Mesendoderm (in vitro differentiated cells): ENCODE results near the gene BRD2.
A peak's percentile ranks its signal among the peaks of the same experiment; 100 is the strongest.

Experiments
- DNase-seq: peaks from one replicate; pipeline ENCODE4 v3.0.0; 2013
- H2AK5ac ChIP-seq: 2 replicates; pipeline ENCODE4 v1.6.1; 2013; ENCODE audit warnings: low read length, inconsistent platforms
- H2BK120ac ChIP-seq: 2 replicates; pipeline ENCODE4 v1.6.1; 2013; ENCODE audit warnings: low read depth, mild to moderate bottlenecking, low read length, moderate library complexity, mixed read lengths
- H2BK15ac ChIP-seq: replicated peaks from 2 replicates; pipeline ENCODE4 v1.6.1; 2013; ENCODE audit warnings: low read depth, mild to moderate bottlenecking, moderate library complexity
- H2BK5ac ChIP-seq: 2 replicates; pipeline ENCODE4 v1.6.1; 2013; ENCODE audit warnings: low read length, inconsistent platforms
- H3K18ac ChIP-seq: 2 replicates; pipeline ENCODE4 v1.6.1; 2013; ENCODE audit warnings: mild to moderate bottlenecking, low read length, mixed read lengths
- H3K23ac ChIP-seq: one replicate; pipeline ENCODE4 v1.6.1; 2013; ENCODE audit warnings: low read length
- H3K27ac ChIP-seq: 2 replicates; pipeline ENCODE4 v1.5.1; 2013; ENCODE audit warnings: low read depth, mild to moderate bottlenecking, inconsistent platforms, low read length, moderate library complexity
- H3K27me3 ChIP-seq: 2 replicates; pipeline ENCODE4 v1.6.1; 2013; ENCODE audit warnings: low read length, control low read depth, mild to moderate bottlenecking, inconsistent platforms; ENCODE audit not compliant: insufficient read depth, poor library complexity
- H3K36me3 ChIP-seq: 2 replicates; pipeline ENCODE4 v1.6.1; 2013; ENCODE audit warnings: low read length, inconsistent platforms; ENCODE audit not compliant: control insufficient read depth, insufficient read depth
- H3K4ac ChIP-seq: one replicate; pipeline ENCODE4 v1.6.1; 2013; ENCODE audit warnings: low read depth, mild to moderate bottlenecking, low read length, moderate library complexity
- H3K4me1 ChIP-seq: 2 replicates; pipeline ENCODE4 v1.6.1; 2013; ENCODE audit warnings: low read depth, low read length, inconsistent platforms; ENCODE audit not compliant: control insufficient read depth
- H3K4me2 ChIP-seq: 2 replicates; pipeline ENCODE4 v1.6.1; 2013; ENCODE audit warnings: low read length
- H3K4me3 ChIP-seq: 2 replicates; pipeline ENCODE4 v1.5.1; 2013; ENCODE audit warnings: mild to moderate bottlenecking, low read length
- H3K56ac ChIP-seq: one replicate; pipeline ENCODE4 v1.6.1; 2013; ENCODE audit warnings: low read length
- H3K79me1 ChIP-seq: 2 replicates; pipeline ENCODE4 v1.6.1; 2013; ENCODE audit warnings: low read length, inconsistent platforms
- H3K79me2 ChIP-seq: 2 replicates; pipeline ENCODE4 v1.6.1; 2013; ENCODE audit warnings: mild to moderate bottlenecking, low read length; ENCODE audit not compliant: control insufficient read depth, insufficient read depth
- H3K9ac ChIP-seq: 2 replicates; pipeline ENCODE4 v1.6.1; 2013; ENCODE audit warnings: low read length, inconsistent platforms
- H4K5ac ChIP-seq: one replicate; pipeline ENCODE4 v1.6.1; 2013; ENCODE audit warnings: low read length
- H4K8ac ChIP-seq: one replicate; pipeline ENCODE4 v1.6.1; 2013; ENCODE audit warnings: low read depth, mild to moderate bottlenecking, control low read depth, low read length, moderate library complexity
- WGBS: extraction: QIAGEN DNeasy Blood & Tissue Kit; methylation state at CpG from one replicate; pipeline ENCODE4 v1.1.7; 2013; ENCODE audit warnings: low lambda C conversion rate, missing lambda C conversion rate; ENCODE audit not compliant: insufficient coverage; ENCODE audit errors: extremely low coverage; 5-methylcytosine and 5-hydroxymethylcytosine counted together

Gene BRD2

DNA sequence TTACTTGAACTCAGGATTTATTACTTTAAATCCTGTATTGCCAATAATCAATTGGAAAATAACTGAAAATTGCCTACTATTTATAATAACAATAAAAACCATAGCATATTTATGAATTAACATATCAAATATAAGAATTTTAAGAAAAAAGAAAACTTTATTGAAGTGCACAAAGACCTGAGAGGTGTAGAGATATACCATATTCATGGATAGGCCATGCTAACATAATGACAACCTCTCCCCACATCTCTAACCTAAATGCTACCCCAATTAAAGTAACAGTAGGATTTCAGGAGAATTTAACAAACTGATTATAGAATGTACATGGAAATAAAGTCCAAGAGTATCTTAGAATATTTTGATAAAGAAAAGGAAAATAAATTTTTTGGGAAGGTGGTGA, 22.4 kb upstream of the BRD2 start:
- no peak overlapping the region for H3K9ac ChIP-seq
- H3K27me3 ChIP-seq: no peaks in the 10 kb centered on the region
- no peak overlapping the region for H2BK120ac ChIP-seq
- no peak overlapping the region for H3K4me2 ChIP-seq
- H3K56ac ChIP-seq: no peak overlapping the region
- DNase-seq: no peak
- H3K36me3 ChIP-seq: no peaks in the 10 kb centered on the region
- no peak overlapping the region for H3K4ac ChIP-seq
- H2BK5ac ChIP-seq: no peak overlapping the region
- no peak overlapping the region for H4K5ac ChIP-seq
- no peaks in the 10 kb centered on the region for H3K79me1 ChIP-seq
- no peak overlapping the region for H2BK15ac ChIP-seq
- H3K27ac ChIP-seq: no peak overlapping the region
- H3K23ac ChIP-seq: no peak overlapping the region
- H4K8ac ChIP-seq: no peak overlapping the region
- no peaks in the 10 kb centered on the region for H3K4me1 ChIP-seq
- no peak overlapping the region for H3K18ac ChIP-seq
- H3K79me2 ChIP-seq: no peaks in the 10 kb centered on the region
- H2AK5ac ChIP-seq: no peak overlapping the region
- no peak overlapping the region for H3K4me3 ChIP-seq

DNA sequence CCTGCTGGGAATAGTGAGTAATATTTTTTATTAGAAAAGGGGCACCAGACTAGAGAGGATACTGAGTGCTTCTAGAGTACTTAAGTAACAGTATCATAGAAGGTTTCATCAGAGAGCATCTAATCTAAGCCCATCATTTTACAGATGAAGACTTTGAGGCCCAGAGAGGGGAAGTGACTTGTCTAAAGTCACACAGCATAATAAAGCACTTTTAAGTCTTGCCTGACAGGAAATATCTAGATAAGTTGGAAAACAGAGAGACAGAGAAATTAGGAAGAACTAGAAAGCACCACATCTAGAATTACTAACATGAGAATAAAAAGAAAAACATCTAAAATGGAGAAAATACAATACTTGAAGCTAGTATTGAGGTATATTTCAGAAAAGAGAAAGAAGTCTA, 21.5 kb upstream of the BRD2 start:
- Histone ChIP-seq H3K4me2 (no peak overlapping the region), H2BK15ac (no peak overlapping the region), H3K79me1 (no peaks in the 10 kb centered on the region), H3K36me3 (no peaks in the 10 kb centered on the region), H3K27me3 (no peaks in the 10 kb centered on the region), H4K5ac (no peak overlapping the region), H3K56ac (no peak overlapping the region), H4K8ac (no peak overlapping the region), H2BK5ac (no peak overlapping the region), H3K4me1 (no peaks in the 10 kb centered on the region), H2AK5ac (no peak overlapping the region), H3K23ac (no peak overlapping the region), H3K79me2 (no peaks in the 10 kb centered on the region), H2BK120ac (no peak overlapping the region), H3K9ac (no peak overlapping the region), H3K4ac (no peak overlapping the region), H3K27ac (no peak overlapping the region), H3K4me3 (no peak overlapping the region), H3K18ac (no peak overlapping the region)
- no peak for DNase-seq

DNA sequence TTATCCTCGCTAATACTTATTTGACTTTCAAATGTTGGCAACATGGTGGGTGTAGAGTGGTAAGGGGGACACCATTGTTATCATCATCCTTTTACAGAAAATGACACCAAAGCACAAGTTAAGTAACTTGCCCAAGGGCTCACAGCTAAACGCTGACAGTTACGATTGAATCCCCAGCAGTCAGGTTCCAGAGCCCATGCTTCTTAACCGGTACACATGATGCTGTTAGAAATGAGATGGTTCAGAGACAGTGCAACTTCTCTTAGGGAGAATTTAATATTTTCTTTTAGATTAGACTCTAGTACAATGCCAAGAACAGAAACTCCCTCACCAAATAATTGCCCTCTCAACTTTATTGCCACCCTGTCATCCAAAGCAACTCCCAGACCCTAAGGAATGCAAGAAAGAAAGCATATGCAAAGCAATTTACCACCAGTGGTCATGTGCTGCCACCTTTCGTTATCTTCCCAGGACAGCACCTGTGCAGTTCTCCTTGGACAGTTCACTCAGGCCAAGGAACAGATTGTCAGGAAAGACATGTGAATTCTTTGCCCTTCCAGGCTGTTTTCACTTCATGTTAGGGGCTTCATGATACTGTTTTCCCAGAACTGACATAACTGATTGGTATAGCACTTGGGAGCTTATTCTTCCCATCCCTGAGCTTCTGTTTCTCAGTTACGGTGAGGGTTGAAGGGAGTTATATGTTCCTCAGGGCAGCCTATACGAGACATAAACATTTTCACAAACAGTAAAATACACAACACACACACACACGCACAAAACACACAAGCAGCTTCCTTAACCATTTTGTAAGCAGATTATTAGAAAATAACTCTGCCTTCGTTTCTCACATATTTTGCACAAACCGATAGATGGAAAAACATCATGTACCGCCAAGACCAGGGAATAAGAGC, 20.6 kb upstream of the BRD2 start:
- WGBS: no CpG with 5 or more reads among the region's 11 CpGs
- H3K36me3 ChIP-seq: no peaks in the 10 kb centered on the region
- no peak overlapping the region for H3K56ac ChIP-seq
- H2BK15ac ChIP-seq: no peak overlapping the region
- H3K4ac ChIP-seq: no peak overlapping the region
- peak; percentile 74 for DNase-seq
- H2AK5ac ChIP-seq: no peak overlapping the region
- no peak overlapping the region for H3K27ac ChIP-seq
- H3K9ac ChIP-seq: no peak overlapping the region
- H3K4me3 ChIP-seq: no peak overlapping the region
- H3K4me1 ChIP-seq: peaks cover 3% of the 10 kb centered on the region
- H2BK120ac ChIP-seq: no peak overlapping the region
- no peak overlapping the region for H4K5ac ChIP-seq
- H3K79me1 ChIP-seq: no peaks in the 10 kb centered on the region
- no peak overlapping the region for H3K23ac ChIP-seq
- H3K79me2 ChIP-seq: no peaks in the 10 kb centered on the region
- H4K8ac ChIP-seq: no peak overlapping the region
- no peak overlapping the region for H2BK5ac ChIP-seq
- H3K4me2 ChIP-seq: no peak overlapping the region
- no peaks in the 10 kb centered on the region for H3K27me3 ChIP-seq
- H3K18ac ChIP-seq: no peak overlapping the region

DNA sequence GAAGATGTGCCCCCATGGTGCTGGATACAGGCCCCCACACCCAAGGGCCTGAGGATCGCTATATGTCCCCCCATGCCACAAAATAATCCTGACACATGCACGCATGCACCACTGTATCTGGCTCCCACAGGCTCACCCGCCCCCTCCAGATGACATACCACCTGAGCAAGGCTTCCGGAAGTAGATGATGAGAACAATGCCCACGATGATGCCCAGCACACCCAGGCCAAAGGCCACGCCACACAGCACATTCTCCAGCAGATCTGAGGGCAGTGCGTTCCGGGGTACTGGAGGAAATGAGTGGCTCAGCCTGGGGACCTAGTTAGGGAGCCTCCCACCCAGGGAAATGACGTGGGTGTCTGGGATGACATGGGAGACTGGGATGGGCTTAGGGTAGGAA, 19.3 kb upstream of the BRD2 start:
- no peaks in the 10 kb centered on the region for H3K27me3 ChIP-seq
- no peak overlapping the region for H2BK120ac ChIP-seq
- H3K4me2 ChIP-seq: no peak overlapping the region
- no peak for DNase-seq
- no peaks in the 10 kb centered on the region for H3K79me1 ChIP-seq
- H3K9ac ChIP-seq: no peak overlapping the region
- no peaks in the 10 kb centered on the region for H3K36me3 ChIP-seq
- no peak overlapping the region for H3K56ac ChIP-seq
- no peak overlapping the region for H2BK5ac ChIP-seq
- no peak overlapping the region for H4K5ac ChIP-seq
- H3K4me3 ChIP-seq: no peak overlapping the region
- H3K23ac ChIP-seq: no peak overlapping the region
- H3K4ac ChIP-seq: no peak overlapping the region
- WGBS: no CpG with 5 or more reads among the region's 9 CpGs
- no peak overlapping the region for H2BK15ac ChIP-seq
- no peak overlapping the region for H2AK5ac ChIP-seq
- H4K8ac ChIP-seq: no peak overlapping the region
- H3K27ac ChIP-seq: no peak overlapping the region
- peaks cover 3% of the 10 kb centered on the region for H3K4me1 ChIP-seq
- H3K79me2 ChIP-seq: no peaks in the 10 kb centered on the region
- no peak overlapping the region for H3K18ac ChIP-seq

DNA sequence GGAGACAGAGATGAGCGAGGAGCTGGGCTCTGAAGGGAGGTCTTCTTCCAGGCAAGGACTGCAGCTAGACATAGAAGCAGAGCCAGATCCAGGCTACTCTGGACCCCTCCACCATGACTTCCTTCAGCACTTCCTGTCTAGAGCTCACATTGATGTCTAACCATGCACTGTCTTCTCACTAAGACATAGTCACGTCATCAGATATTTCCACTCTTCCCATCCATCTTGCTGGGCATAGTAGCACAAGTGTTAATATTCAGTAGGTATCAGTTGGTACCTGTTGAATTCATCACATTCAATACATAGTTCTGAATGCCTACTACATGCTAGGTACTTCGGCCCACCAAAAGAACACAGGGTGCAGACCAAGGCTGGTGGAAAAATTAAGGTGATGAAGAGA, 18.4 kb upstream of the BRD2 start:
- Histone ChIP-seq H3K4me1 (peaks cover 3% of the 10 kb centered on the region), H3K4ac (no peak overlapping the region), H3K4me3 (no peak overlapping the region), H2AK5ac (no peak overlapping the region), H2BK120ac (no peak overlapping the region), H3K9ac (no peak overlapping the region), H3K36me3 (no peaks in the 10 kb centered on the region), H3K27me3 (no peaks in the 10 kb centered on the region), H4K8ac (no peak overlapping the region), H3K56ac (no peak overlapping the region), H3K18ac (no peak overlapping the region), H2BK5ac (no peak overlapping the region), H3K79me1 (no peaks in the 10 kb centered on the region), H3K4me2 (no peak overlapping the region), H3K79me2 (no peaks in the 10 kb centered on the region), H3K27ac (no peak overlapping the region), H3K23ac (no peak overlapping the region), H4K5ac (no peak overlapping the region), H2BK15ac (no peak overlapping the region)
- no peak for DNase-seq
- no CpG with 5 or more reads among the region's 3 CpGs for WGBS

DNA sequence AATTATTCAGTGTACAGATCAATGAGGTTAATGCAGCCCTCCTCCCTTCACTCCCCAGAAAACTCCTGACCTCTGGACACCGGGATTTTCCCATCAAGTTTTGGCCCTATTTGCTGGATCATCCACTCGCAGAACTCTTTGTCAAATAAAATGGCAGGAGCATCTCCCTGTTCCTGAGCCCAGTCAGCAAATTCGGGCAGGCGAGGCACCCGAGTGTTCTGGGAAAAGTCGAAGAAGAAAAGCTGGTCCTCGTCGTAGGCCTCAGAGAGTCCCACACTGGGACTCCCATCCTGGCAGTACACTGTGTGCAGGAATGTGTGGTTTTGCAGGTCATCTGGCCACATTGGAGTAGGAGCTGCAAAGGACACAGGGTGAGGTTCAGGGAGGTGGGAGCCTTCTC, 17.9 kb upstream of the BRD2 start:
- Histone ChIP-seq H3K18ac (no peak overlapping the region), H2BK120ac (no peak overlapping the region), H3K9ac (no peak overlapping the region), H4K5ac (no peak overlapping the region), H3K27ac (no peak overlapping the region), H3K4me2 (no peak overlapping the region), H2AK5ac (no peak overlapping the region), H3K79me1 (no peaks in the 10 kb centered on the region), H3K27me3 (no peaks in the 10 kb centered on the region), H3K36me3 (no peaks in the 10 kb centered on the region), H4K8ac (no peak overlapping the region), H3K4me3 (no peak overlapping the region), H3K4me1 (peaks cover 3% of the 10 kb centered on the region), H3K56ac (no peak overlapping the region), H3K4ac (no peak overlapping the region), H2BK5ac (no peak overlapping the region), H3K79me2 (no peaks in the 10 kb centered on the region), H3K23ac (no peak overlapping the region), H2BK15ac (no peak overlapping the region)
- WGBS: no CpG with 5 or more reads among the region's 8 CpGs
- DNase-seq: no peak
